Measurements from ENCODE around the gene MINPP1. TPM values are rescaled to one million over a fixed set of nuclear protein-coding genes. Genes with fewer than 3 reads are reported as not detected.
"Not testable (repeated sequence)": the region's sequence is repeated elsewhere in the genome, so short reads cannot be mapped to it uniquely, and the experiment has no call there.

The MINPP1 gene
- total RNA-seq, 1 experiment from 2014 or later = 12.3 TPM

- BruUV-seq (replicated peaks); intact Hi-C loops (cut with micrococcal nuclease): not testable (repeated sequence)
These were observed 7.3 kb upstream of the MINPP1 start for GRCh38 chr10:87497386-87497785.

GRCh38 chr10:87498106-87498789 lies 6.4 kb upstream of the MINPP1 start:
- H3K4me1 Mint-ChIP-seq (ENCODE audit: insufficient read depth, unreplicated experiment); H3K27ac Mint-ChIP-seq (ENCODE audit: low read depth, unreplicated experiment); BruUV-seq (replicated peaks); H3K9me3 Mint-ChIP-seq (ENCODE audit: unreplicated experiment); H3K36me3 Mint-ChIP-seq (ENCODE audit: insufficient read depth, unreplicated experiment); intact Hi-C loops (cut with micrococcal nuclease); DNase-seq (ENCODE audit: unreplicated experiment); H3K4me3 Mint-ChIP-seq (ENCODE audit: unreplicated experiment); CTCF ChIA-PET; POLR2A ChIA-PET: not testable (repeated sequence)
- peaks cover 22% of the 10 kb centered on the region for H3K27me3 Mint-ChIP-seq (ENCODE audit: insufficient read depth, unreplicated experiment)

More at GRCh38 chr10:87497386-87497785, 7.3 kb upstream of the MINPP1 start:
- DNase-seq (ENCODE audit: unreplicated experiment); H3K9me3 Mint-ChIP-seq (ENCODE audit: unreplicated experiment); POLR2A ChIA-PET; H3K4me1 Mint-ChIP-seq (ENCODE audit: insufficient read depth, unreplicated experiment); H3K27ac Mint-ChIP-seq (ENCODE audit: low read depth, unreplicated experiment); H3K4me3 Mint-ChIP-seq (ENCODE audit: unreplicated experiment); CTCF ChIA-PET; H3K36me3 Mint-ChIP-seq (ENCODE audit: insufficient read depth, unreplicated experiment): not testable (repeated sequence)
- peaks cover 22% of the 10 kb centered on the region for H3K27me3 Mint-ChIP-seq (ENCODE audit: insufficient read depth, unreplicated experiment)

GRCh38 chr10:87500646-87501048 lies 4.0 kb upstream of the MINPP1 start:
- H3K4me3 Mint-ChIP-seq (ENCODE audit: unreplicated experiment) = no peak overlapping the region
- intact Hi-C loops (cut with micrococcal nuclease) = no loop called here
- no TSS peak for BruUV-seq (replicated peaks)
- H3K27me3 Mint-ChIP-seq (ENCODE audit: insufficient read depth, unreplicated experiment) = peaks cover 22% of the 10 kb centered on the region
- CTCF ChIA-PET = no interaction called here
- POLR2A ChIA-PET = no interaction called here
- H3K27ac Mint-ChIP-seq (ENCODE audit: low read depth, unreplicated experiment) = no peak overlapping the region
- DNase-seq (ENCODE audit: unreplicated experiment) = no peak
- no peak for TF ChIP-seq CTCF (IDR thresholded peaks at IDR 0.05; ENCODE audit: unreplicated experiment)
- no peaks in the 10 kb centered on the region for H3K36me3 Mint-ChIP-seq (ENCODE audit: insufficient read depth, unreplicated experiment)
- no peaks in the 10 kb centered on the region for H3K9me3 Mint-ChIP-seq (ENCODE audit: unreplicated experiment)
- H3K4me1 Mint-ChIP-seq (ENCODE audit: insufficient read depth, unreplicated experiment) = peaks cover 5% of the 10 kb centered on the region

GRCh38 chr10:87503401-87503800 lies 1.3 kb upstream of the MINPP1 start:
- peak overlapping the region; percentile 89 for H3K4me3 Mint-ChIP-seq (ENCODE audit: unreplicated experiment)
- BruUV-seq (replicated peaks) = no TSS peak
- no peak for TF ChIP-seq CTCF (IDR thresholded peaks at IDR 0.05; ENCODE audit: unreplicated experiment)
- intact Hi-C loops (cut with micrococcal nuclease) = no loop called here
- no peak for DNase-seq (ENCODE audit: unreplicated experiment)
- ChIA-PET CTCF (interaction anchor here (0.7 kb wide), 2 partner anchors 193 to 227 kb away, joined by 3 read pairs; no protein-coding TSS in a partner anchor), POLR2A (no interaction called here)
- H3K36me3 Mint-ChIP-seq (ENCODE audit: insufficient read depth, unreplicated experiment) = peaks cover 1% of the 10 kb centered on the region
- no peaks in the 10 kb centered on the region for H3K27me3 Mint-ChIP-seq (ENCODE audit: insufficient read depth, unreplicated experiment)
- no peaks in the 10 kb centered on the region for H3K9me3 Mint-ChIP-seq (ENCODE audit: unreplicated experiment)
- H3K4me1 Mint-ChIP-seq (ENCODE audit: insufficient read depth, unreplicated experiment) = peaks cover 19% of the 10 kb centered on the region
- no peak overlapping the region for H3K27ac Mint-ChIP-seq (ENCODE audit: low read depth, unreplicated experiment)

GRCh38 chr10:87503886-87504285 lies 807 bp upstream of the MINPP1 start:
- Mint-ChIP-seq H3K27me3 (ENCODE audit: insufficient read depth, unreplicated experiment) (no peaks in the 10 kb centered on the region), H3K4me3 (ENCODE audit: unreplicated experiment) (peak overlapping the region; percentile 89), H3K36me3 (ENCODE audit: insufficient read depth, unreplicated experiment) (peaks cover 6% of the 10 kb centered on the region), H3K4me1 (ENCODE audit: insufficient read depth, unreplicated experiment) (peaks cover 19% of the 10 kb centered on the region), H3K9me3 (ENCODE audit: unreplicated experiment) (no peaks in the 10 kb centered on the region), H3K27ac (ENCODE audit: low read depth, unreplicated experiment) (no peak overlapping the region)
- DNase-seq (ENCODE audit: unreplicated experiment) = no peak
- BruUV-seq (replicated peaks) = no TSS peak
- TF ChIP-seq CTCF (IDR thresholded peaks at IDR 0.05; ENCODE audit: unreplicated experiment) = no peak
- intact Hi-C loops (cut with micrococcal nuclease) = no loop called here
- CTCF ChIA-PET = interaction anchor here (0.6 to 1.7 kb wide), 10 partner anchors 9 to 1046 kb away, joined by 3 to 9 read pairs (median 3); partner anchors contain the start of gene ADIRF
- POLR2A ChIA-PET = interaction anchor here (0.5 to 1.5 kb wide), 8 partner anchors 9 to 1889 kb away, joined by 3 to 5 read pairs (median 4); partner anchors contain the start of gene IFIT1
